Activated gamma-delta T cell treated with Interleukin-2 at 50 U/mL for 16 hours (primary cell): ENCODE results near the gene ZBTB3.
"Not testable (repeated sequence)": the region's sequence is repeated elsewhere in the genome, so short reads cannot be mapped to it uniquely, and the experiment has no call there.

Source experiments
- DNase-seq: peaks from one replicate; pipeline ENCODE4 v3.0.0-alpha.2; 2020

ZBTB3 gene

DNA sequence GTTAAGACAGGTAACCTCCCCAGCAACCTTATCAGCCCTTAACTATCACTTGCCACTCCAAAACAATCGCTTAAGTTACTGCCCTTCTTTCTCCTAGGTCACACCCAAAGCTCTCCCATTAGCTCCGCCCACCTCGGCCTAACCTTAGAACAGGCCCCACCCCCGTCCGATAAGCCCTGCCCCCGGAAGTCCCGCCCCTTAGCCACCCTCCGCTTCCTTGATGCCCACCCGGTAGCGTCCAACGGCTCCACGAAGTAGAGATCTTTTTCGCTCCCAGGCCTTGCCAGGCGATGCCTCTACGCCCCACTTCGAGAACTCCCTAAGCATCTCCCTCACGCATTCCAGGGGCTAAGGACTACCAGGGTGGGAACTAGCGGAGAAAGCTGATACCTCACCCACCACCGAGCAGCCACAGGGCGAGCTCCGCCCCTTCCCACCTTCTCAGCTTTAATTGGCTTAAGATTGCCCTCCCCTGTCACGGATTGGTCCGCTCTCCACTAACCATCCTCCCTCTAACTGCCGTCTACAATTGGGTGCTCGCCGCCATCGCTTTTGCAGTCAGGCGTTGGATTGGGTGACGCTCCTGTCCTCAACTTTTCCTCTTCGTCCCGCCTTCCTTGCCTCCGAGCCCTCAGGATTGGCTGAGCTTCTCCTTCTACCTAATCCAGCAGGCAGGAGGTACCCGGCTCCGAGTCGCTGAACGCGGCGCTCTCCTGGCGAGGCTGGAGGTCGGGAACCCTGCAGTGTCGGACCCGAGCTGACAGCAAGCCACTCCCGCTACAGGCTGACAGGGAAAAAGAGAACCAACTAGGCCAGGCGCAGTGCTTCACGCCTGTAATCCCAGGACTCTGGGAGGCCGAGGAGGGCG is at the start of gene ZBTB3:
Gene ZBTB3, minus strand, starts transcription at position 425 of the 868 bp plus-strand sequence. CDS start 496 bp downstream, outside the sequence.
- peak; percentile 96 for DNase-seq

DNA sequence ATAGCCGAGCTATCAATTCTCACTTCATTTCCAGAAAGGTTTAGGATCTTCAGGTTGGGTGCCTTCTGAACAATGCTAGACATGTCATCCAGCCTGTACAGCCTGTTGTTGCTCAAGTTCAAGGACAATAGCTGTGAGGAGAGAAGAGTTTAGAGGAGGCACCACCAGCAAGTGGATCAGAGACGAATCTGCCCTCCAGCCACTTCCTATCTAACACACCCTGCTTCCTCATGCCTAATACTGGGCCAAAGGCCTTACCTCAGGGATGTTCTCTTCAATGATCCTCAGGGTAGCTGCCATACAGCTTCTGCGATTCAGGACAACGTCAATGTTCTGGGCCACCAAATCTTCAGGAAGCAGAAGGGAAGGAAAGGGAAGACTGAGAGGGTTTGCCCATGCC is 47.1 kb upstream of the ZBTB3 start:
- no peak for DNase-seq

DNA sequence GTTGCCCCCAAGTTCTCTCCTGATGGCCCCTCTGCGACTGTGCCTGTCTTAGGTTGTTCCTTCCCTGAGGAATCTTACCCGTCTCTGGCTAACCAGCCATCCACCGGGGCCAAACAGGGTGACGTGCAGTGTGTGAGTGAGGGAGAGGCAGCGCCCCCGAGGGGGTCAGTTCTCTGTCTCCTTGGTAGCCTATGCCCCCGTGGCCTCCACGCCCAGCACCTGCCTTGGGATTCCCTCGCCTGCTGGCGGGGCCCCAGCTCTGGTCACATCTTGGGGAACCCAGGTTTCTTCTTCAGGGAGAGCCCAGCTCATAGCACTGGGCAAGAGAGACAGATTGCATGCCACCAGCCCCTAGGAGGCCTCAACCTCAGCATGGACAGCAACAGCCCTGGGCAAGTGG is 45.5 kb upstream of the ZBTB3 start:
- no peak for DNase-seq

DNA sequence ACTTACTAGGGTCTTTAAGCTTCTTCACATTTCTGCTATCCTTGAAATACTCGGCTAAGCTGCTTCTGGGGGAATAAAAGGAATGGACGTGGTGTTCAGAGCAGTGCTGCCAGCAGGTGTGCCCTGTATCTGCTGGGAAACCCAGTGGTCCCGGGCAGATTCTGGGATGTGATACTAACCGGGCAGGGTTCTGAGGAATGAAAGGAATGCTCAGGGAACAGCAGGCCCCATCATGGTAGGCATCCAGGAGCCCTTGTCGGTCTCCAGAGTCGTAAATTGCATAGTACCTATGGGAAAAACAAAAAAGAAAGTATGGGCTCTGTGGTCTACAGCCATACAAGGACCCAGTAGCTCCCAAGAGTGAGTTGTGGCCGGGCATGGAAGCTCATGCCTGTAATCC is 42.3 kb upstream of the ZBTB3 start:
- DNase-seq: no peak

DNA sequence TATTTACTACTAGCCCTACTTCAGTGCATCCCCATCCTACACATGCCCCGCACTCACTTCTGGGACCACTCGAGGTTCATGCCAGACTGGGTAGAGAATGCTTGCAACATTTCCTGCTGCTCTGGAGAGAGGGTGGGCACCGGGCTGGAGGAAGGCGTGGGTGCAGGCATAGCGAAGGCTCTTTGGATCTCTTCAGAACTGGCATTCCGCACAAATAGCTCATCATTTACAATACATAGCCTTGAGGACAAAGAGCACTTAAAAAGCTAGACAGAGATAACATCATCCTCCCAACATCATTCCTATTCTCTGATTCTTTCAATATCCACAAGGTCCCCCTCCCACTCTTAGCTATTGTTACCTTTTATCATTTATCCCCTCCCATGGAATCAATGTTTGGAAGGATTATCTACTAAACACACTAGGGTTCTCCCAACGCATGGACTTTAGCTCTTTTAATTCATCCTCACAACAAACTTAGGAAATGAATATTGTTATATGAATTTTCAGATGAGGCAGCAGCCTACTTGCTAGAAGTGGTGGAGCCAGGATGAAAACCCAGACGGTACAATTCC is 40.3 kb upstream of the ZBTB3 start:
- no peak for DNase-seq

DNA sequence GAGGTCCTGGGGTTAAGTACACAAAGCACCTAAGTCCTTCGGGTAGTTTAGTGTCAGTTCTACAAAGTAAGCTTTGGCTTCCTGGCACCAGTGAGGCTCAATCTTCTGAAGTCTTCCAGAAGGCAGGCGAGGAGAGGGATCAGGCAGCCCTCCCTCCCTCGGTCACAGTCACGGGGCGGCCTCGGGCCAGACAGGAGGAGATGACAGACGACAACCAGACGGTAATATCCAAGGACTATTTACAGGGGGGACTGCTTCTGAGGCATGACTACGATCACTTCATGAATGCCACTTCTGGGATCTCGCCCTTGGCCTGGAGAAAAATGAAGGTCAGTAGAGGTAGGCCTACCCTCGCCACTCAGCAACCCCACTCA is 38.2 kb upstream of the ZBTB3 start:
- no peak for DNase-seq

DNA sequence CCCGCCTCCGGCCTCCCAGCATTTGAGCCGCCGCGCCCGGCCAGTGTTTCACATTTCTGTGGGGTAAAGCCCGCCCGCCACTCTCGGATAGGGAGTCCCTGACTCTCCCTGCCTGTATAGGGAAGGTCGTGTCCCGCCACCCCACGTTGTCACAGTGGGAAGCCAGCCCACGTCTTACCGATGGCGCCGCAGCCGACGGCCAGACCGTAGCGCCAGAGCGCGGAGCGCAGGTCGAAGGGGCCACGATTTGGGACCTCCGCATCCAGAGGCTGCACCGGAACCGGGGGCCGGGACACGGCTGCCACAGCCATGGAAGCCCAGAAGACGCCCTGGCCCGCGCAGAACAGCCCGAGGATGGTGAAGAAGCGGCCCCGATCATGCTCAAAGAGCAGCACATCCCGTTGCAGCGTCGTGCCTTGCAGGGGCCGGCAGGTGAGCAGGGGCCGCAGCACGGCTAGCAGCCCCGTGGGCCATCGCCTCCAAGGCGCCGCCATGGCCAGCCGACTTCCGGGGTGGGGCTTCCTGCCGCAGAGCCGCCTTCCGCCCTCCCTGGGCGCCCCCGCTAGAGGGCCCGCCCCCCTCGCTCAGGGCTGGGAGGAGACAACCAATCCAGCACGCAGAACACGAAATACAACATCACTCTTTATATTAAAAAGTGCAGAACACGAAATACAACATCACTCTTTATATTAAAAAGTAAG is 37.7 kb upstream of the ZBTB3 start, which contains the start of gene TMEM223:
Gene TMEM223, minus strand, starts transcription at position 506 of the 701 bp plus-strand sequence. Its CDS starts 12 bp downstream, at position 494.
- DNase-seq: peak; percentile 91

DNA sequence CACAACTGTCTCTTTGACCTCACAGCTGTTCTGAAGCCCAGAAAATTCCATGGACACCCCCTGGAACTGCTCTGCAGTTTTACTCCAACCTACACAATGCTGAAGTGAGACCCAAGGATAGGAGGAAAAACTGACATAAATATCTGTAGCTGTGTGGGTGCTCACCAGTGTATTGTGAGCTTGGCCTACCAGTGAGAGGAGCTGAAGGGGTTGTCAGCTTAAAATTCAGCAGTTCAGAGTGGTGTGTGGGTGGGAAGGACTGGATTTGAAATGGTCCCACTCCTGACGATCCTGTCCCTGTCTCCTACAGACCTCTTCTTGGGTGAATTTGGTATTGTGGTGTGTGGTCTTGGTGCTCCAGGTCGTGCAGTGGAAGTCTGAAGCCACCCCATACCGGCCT is 35.6 kb upstream of the ZBTB3 start:
- no peak for DNase-seq

DNA sequence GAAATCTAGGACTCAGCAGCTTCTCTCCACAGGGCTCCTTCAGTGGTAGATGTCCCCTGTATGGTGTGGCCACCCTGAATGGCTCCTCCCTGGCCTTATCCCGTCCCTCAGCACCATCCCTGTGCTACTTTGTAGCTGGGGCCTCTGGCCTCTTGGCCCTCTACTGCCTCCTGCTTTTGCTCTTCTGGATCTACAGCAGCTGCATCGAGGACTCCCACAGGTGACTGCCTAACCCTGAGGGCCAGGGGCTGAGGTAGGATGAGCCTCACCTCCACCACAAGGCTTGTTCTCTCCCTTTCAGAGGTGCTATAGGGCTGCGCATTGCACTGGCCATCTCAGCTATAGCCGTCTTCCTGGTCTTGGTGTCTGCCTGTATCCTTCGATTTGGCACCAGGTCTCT is 35.0 kb upstream of the ZBTB3 start:
- DNase-seq: no peak

DNA sequence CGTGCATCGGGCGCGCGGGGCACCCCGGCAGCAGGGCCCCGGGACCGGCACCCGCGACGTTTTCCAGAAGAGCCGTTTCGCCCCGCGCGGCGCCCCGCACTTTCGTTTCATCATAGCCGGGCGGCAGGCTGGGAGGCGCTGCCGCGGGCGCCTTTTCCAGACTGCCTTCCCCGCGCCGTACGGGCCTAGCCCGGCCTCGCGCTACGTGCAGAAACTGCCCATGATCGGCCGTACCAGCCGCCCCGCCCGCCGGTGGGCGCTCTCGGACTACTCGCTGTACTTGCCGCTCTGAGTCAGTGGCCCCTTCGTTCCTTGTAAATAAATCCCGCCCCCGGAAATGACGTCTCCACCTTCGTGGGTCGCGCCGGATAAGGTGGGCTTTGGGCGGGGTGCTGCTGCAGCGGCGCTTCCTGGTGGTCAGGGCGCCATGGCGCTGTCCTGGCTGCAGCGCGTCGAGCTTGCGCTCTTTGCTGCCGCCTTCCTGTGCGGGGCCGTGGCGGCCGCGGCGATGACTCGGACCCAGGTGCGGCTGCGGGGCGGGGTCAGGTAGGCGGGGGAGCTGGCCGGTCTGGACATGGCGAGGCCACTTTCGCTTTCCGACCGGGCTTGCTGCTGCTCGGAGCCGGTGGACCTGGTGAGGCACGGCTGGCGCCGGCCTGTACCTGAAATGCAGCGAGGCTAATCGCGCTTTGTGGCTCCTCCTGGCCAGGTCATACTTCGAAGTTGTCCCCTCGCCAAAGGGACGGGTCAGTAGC is 33.2 kb upstream of the ZBTB3 start, which contains the start of gene TMEM179B:
Gene TMEM179B, plus strand, starts transcription at position 398 of the 755 bp plus-strand sequence. Its CDS starts 30 bp downstream, at position 428.
- peak; percentile 99 for DNase-seq

DNA sequence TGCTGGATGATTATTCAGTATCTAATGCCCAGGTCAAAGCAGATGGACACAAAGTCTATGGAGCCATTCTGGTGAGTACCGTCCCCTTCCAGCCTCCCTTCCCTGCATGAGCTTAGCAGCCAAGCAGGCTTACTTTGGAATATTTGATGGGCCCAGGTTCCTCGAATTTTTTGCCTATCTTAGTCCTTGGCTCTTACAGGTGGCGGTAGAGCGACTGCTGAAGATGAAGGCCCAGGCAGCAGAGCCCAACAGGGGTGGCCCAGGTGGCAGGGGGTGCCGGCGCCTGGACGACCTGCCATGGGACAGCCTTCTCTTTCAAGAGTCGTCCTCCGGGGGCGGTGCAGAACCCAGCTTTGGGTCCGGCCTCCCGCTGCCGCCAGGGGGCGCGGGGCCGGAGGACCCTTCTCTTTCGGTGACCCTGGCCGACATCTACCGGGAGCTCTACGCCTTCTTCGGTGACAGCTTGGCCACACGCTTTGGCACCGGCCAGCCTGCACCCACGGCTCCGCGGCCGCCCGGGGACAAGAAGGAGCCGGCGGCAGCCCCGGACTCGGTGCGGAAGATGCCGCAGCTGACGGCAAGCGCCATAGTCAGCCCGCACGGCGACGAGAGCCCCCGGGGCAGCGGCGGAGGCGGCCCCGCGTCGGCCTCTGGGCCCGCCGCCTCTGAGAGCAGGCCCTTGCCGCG is 32.5 kb upstream of the ZBTB3 start:
- DNase-seq: peak; percentile 87

DNA sequence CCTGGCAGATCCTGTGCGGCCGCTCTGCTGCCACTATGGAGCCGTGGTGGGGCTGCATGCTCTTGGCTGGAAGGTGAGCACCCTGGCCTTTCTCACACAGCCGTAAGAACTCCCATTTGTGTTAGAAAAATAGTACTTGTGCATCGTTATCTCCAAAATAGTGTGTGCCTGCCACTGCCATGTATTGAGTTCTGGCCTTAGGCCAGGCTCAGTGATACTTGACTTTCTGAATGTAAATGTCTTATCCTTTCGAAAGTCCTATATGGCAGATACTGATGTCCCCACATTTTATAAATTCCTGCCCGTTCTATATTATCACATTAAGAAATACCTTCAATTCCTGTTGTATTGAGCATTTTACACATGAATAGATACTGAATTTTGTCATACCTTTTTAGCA is 28.8 kb upstream of the ZBTB3 start:
- DNase-seq: no peak

DNA sequence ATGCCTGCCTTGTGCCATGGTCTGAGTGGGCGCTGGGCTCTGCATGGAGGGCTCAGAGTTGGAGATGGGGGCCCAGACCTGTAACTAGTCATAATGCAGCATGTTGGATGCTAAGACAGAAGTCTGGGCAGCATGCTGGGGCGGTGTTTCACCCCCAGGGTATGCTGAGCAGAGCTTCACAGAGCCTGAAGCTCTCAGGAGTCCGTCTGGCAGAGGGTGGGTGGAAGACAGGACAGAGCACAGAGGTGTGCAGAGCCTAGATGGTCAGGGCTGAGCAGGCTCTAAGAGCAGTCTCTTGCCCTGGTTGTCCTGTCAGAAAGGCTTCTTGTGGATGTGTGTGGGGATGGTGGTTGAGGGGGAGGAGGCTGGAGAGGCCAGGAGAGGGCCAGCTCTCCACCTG is 24.5 kb upstream of the ZBTB3 start:
- no peak for DNase-seq

DNA sequence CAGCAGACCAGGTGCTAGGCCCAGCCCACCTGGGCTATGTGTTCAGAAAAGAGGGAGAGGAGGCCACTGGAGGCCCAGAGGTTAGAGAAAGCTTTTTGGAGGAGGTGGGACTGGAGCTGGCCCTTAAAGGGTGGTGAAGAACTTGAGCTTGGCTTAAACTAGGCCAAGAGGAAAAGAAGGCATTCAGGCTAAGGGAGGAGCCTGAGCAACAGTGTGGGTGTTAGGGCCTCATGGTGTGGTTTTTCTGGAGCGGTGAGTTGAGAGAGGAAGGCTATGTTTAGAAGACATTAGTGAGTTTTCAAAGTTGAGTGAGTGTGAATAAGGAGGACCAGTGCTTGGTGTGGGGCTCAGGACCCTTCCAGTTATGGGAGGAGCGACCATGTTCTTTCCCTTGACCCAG is 23.4 kb upstream of the ZBTB3 start:
- no peak for DNase-seq

DNA sequence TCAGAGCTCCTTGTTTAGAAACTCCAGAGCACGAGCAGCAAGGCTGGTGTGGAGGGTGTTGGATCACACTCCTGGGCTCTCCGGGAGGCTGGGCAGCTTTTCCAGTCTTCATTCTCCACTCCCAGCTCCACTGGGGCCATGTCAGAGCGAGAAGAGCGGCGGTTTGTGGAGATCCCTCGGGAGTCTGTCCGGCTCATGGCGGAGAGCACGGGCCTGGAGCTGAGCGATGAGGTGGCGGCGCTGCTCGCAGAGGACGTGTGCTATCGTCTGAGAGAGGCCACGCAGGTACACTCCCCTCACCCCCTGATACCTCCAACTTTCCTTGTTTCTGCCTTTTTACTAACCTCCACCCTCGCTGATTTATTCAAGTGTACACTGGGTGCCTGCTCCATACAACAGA is 21.7 kb upstream of the ZBTB3 start:
- DNase-seq: no peak

DNA sequence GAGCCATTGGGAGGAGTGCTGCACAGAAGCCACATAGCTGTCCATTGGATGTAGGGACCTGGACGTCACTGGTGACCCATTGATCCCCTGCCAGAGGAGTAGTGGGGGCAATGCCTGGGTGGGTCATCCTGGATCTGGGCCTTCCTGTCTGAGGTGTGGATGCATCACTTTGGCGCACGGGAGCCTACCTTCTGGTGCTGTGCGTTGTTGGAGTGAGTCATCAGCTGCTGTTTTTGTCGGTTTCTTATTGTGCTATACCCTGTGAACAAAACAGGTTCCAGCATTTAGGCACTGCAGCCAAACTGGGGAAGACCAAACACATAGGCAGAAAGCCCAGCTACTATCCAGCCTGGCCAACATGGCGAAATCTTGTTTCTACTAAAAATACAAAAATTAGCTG is 20.4 kb upstream of the ZBTB3 start:
- no peak for DNase-seq

DNA sequence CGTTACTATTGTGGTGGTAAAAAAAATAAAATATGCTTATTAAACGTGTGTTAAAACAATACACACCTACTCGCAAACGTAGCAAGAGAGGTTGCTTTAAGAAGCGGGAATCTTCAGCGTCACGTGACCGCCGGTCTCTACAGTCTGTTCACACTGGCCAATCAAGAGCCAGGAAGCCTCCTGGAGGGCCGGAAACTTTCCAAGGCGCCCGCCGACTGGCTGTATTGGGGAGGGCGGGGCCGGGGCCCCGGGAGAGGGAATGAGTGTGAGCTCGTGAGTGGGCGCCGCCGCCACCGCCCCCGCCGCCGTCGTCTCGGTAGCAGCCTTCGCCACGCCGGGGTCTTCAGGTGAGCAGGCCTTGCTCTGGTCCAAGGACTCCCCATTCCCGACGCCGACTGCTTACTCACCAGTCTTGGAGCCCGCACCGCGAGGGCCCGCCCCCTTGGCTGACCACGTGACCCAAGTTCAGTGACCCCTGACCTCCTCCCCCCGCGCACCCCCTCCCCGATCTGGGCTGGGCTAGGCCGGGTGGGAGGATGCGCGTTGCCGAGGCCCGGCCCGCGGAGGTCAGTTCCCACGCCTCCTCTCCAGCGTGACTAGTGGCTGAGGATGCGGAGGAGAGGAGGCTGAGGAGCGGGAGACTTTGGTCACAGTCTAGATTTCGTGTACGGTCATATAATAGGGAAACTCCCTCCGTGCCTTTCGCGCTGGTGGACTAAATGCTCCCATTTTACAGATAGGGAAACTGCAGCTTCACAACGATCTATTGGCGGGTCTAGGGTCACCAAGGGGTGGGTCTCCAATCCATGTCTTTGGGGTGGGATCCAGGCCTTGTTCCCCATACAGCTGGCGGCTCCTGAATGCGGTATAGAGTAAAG is 17.4 kb upstream of the ZBTB3 start, which contains the start of gene TAF6L:
Gene TAF6L, plus strand, starts transcription at position 253 of the 878 bp plus-strand sequence. CDS start 4,388 bp downstream, outside the sequence.
- DNase-seq: peak; percentile 87

DNA sequence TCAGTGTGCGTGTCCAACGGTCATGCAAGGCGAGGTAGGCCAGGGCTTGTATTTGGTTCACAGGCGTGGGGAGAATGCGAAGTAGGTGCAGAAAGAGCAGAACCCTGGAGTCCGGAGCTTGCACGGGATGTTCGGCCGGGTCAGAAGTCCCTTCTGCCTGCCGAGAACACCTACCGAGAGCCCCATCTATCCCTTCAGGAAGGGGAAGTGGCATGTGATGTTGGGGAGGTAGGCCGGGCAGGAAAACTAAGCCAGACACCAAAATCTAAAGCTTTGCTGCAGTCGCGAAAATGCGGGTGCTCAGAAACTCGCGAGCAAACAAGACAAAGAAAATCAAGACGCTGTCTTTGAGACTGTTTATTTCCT is 16.8 kb upstream of the ZBTB3 start:
- DNase-seq: no peak

DNA sequence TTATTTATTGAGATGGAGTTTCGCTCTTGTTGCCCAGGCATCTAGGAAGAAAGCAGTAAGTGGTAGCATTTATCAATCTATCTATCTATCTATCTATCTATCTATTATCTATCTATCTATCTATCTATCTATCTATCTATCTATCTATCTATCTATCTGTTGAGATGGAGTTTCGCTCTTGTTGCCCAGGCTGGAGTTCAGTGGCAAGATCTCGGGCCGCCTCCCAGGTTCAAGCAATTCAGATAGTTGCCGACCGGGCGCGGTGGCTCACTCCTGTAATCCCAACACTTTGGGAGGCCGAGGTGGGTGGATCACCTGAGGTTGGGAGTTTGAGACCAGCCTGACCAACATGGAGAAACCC is 6.9 kb upstream of the ZBTB3 start:
- not testable (repeated sequence) for DNase-seq

DNA sequence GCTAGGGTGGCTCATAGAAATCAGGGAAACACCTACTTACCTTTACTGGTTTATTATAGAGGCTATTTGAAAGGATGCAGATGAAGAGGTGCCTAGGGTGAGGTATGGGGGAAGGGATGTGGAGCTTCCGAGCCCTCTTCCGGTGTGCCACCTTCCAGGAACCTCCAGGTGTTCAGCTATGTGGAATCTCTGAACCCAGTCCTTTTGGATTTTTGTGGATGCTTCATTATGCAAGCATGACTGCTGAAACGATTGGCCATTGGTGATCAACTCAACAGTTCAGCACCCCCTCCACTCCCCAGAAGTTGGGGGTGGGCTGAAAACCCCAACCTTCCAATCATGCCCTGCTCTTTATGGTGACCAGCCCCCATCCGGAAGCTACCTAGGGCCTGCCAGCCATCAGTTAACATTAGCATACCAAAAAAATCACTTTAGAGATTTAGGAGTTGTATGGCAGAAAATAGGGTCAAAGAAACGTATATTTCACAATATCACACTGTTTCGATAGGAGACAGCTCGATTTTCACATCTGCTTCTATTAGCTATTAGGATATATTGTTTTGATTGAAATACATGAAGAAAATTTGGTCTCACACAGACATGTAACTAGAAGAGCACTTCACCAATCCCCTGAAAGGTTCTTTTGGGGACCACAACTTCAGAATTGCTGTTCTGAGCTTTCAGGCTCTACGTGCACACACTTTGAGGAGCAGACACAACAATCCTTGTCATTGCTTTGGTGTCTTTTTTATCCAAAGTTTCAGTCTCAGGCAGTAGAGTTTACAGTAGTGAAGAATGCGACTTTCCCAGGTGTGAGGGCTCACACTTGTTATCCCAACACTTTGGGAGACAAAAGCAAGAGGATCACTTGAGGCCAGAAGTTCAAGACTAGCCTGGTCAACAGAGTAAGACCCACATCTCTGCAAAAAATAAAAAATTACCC is 4.2 kb upstream of the ZBTB3 start:
- DNase-seq: no peak
